NCI-H146 treated with DMSO at 0.1 percent for 48 hours (cell line): ENCODE data around the gene COL18A1.
"Not testable (repeated sequence)": the region's sequence is repeated elsewhere in the genome, so short reads cannot be mapped to it uniquely, and the experiment has no call there.

Experiments
- DNase-seq: peaks from one replicate; lab custom pipeline; 2025; ENCODE audit not compliant: unreplicated experiment; lab: John Stamatoyannopoulos, UW

The COL18A1 gene

DNA sequence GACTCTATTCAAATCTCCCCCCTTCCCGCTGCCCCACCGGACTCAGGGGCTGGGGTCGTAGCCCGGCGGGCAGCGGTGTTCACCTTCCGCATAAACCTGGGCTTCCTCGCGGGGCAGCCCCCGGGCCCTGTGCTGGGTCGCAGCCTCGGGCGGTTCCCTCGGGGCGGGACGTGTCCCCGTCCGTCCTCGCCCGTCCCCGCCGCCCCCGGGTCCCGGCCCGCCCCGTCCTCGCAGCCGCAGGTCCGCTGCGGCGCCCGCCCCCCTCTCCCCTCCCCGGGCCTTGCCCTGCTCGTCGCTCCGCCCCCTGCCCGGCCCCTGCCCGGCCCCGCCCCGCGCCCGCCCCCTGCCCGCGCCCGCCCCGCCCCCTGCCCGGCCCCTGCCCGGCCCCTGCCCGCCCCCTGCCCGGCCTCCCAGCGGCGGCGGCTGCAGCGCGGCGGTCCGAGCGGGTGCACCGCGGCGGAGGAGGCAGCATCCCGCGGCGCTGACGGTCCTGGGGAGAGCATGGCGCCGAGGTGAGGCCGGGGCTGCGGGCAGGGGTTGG, at the start of gene COL18A1:
TSS of gene COL18A1 (plus strand) at position 436 of the 541 bp plus-strand sequence. CDS start at position 502, 66 bp downstream.
- DNase-seq: no peak

DNA sequence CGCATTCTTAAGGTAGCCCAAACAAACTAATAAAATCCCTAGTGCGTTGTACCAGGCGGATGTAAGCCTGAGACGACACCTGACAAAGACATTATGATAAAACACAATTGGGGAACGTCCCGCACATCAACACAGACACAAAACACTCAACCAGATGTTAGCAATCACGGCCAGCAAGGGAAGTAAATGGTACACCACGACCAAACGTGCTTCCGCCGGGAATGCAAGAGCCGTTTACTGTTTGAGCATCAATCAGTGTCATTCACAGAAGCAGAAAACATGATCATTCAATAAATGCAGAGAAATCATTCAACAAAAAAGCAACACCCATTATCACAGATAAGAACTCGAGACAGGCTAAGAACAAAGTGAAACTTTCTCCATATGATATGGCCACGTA, 49.4 kb upstream of the COL18A1 start:
- no peak for DNase-seq

DNA sequence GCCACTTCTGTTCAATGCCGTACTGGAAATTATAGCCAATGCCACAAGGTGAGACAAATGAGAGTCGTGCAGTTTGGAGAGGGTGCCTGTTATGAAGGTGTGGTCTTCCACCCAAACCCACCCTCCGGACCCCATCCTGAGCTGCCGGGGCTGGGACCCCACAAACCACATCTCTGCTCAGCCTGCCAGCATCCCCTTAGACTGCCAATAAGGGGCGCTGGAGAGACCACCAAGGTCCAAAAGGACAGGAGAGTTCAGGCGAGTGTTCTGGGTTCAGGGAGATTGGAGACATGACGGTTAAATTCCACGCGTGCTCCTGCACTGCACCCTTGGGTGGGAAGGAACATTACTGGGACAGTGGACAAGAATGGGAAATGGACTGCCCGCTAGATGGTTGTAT, 48.7 kb upstream of the COL18A1 start:
- DNase-seq: no peak

DNA sequence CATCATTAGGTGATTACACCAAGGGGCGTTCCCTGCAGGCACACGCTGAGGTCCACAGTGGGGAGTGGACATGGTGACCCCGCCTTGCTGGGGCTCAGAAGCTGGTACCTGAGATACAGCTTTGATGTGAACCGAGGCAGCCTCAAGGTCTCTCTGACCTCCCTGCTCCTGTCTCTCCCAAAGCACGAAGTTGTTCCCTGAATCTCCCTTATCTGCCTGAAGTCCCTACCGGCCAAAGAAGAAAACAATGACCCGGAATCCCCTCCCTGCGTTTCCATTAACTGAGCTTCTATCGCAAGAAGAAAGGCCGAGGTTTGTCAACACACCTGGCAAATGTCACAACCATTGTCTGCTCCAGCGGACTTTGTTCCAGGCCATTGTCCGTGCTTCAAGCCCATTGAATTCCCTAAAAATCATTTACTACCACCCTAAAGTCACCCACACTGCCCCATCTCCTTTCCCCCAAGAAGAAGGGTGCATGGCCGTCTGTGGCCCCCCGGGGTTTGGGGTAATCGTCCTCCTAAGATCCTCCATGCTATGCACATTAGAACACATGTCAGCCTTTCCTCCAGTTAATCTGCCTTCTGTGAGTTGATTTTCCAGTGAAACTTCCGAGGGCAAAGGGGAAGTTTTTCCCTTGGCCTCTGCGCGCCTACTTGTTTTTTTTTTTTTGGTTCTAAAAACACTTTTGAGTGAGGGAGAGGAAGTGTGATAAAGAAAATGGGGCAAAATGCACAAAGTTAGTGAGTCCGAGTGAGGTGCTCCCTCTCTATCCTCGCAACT, 48.1 kb upstream of the COL18A1 start:
- DNase-seq: no peak

DNA sequence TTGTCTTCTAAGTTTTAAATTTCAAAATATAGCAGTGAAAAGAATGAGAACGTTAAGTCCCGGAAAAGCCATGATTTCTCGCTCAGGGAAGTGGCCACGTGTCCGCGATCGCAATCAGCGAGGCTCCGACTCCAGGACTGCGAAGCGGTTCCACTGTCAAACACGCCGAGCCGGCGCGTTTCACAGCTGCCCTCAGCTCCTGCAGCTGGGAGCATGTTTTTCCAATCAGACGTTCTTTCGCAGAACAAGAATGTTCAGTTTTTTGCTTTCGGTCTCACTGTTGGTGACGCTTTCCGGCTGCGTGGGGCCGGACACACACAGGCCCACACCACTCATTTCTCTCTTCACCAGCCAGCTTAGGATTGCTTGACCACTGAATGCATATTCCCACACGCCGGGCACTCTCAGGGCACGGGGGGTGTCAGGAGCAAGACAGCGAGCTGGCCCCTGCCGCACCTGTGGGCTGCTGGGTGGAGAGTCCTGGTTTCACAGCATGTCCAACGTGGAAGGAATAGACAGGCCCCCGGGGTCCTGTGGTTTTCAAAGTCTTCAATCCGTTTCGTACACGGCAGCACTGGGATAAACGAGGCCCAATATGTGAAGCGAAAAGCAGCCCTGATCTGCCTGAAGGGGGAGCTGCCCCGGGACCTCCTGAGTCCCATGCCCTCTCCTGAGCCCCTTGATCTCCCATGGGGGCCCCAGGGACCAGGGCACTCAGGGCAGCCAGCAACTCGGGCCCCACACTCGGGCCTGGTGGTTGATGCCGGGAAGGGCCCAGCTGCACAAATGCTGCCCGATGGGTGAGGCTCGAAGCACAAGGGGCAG, 47.3 kb upstream of the COL18A1 start:
- DNase-seq: no peak

DNA sequence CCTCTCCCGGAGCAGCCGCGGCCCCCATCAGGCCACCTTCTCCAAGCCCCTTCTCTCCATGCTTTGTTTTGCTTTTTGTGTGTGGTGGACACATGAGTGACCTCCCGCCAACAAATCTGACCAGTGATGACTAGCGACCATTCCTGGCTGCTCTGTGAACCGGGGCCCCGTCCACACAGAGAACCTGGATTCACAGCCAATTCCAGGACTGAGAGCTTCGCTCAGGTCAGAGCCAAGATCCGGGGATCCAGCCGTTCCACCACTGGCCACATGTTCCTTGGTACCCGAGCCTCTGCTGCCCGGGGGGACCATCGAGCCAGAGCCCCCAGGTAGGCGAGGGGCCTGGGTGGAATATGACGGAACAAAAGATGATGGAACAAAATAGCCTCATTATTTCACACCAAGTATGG, 46.7 kb upstream of the COL18A1 start:
- DNase-seq: no peak

DNA sequence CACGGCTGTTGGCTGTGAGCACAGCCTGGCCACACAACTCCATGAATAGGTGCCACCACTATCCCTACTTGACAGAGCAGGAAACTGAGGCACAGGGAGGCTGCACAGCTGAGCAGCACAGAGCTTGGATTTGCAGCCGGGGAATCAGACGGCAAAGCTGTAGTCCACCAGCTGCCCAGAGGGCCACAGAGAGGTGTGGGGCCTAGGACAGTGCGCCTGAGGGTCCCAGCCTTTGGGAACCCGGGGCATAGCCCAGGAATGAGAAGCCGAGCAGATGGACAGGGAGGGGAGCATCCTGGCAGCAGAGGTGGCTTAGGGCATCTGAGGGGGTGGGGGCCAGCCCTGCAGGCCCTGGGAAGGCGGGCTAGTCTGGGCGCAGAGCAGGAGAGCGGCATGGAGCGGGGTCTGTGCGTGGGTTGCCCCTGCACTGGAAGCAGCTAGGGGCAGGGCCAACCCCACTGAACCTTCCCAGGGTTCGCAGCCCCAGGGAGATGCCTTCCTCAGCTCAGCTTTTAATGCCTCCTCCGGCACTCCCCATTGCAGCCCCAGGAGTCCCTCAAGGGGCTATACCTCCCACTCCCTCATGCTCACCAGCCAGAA, 46.2 kb upstream of the COL18A1 start:
- no peak for DNase-seq

DNA sequence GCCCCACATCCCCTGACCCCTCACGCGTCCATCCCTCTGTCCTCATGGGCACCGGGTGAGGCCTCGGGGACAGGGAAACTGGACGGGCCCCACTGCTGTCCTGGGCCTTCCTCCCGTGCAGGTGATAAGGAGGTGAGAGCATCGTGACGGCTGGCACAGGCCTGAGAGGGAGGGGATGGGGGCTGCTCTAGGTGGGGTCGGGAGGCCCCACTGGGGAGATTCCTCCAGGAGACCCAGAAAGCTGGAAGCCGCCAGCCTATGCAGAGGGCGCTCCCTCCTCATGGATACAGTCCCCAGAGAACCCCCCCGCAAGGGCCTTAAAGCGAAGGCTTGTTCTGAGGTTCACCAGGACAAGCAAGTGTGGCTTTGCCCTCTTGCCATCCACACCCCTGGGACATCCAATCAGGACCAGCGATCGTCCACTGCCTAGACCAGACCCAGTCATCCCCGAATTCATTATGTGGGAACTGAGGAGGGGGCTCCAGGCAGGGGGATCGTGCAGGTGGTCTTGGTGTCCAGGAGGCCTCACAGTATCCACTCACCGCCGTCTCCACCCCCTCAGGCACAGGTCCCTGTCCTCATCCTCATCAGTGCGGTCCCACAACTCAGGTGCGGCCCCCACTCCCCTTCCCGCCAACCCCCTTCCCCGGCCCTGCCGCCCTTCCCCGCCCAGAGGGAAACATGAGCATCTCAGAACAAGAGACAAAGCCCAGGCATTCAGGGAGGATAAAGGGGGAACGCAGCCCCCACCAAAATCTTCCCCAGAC, 45.3 kb upstream of the COL18A1 start:
- DNase-seq: no peak

DNA sequence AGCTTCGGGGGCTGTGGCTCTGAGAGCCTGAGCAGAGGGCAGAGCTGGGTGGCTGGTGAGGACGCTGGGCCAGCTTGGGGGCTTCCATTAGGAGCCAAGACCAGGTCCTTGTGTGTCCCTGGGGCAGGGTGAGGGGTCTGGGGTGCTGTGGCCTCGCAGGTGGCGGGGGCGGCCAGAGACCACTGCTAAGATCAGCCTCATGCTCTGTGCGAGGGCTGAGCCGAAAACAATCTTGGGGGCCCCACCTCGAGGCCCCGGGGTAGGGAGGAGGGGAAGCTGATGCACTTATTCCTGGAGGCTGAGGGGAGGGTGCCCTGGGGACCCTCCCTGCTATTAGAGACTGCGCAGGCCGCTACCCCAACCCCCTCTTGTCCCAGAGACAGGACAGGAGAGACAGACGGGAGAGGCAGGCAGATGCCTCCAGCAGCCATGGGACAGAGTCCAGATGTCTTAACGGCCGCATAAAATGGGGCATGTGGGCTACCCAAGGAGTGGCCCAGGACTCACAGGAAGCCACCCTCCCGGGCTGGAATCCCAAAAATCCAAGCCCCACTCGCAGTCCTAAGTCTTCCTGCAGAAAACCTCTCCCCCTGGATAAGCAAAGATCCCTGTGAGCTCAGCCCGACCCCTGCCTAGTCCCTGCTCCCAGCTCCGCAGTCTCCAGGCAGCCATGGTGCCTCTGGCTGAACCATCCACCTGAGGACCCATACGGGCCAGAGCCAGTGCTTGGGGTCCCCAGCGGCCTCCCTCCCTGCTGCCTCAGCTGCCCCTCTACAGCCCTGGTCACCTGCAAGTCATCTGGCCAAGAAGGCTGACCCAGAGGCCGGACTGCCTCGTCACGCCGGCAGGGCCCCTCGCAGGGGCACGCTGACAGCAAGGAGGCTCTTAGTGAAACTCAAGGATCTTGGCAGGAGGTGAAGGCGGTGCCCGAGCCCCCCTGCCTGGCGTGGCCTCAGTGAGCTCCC, 43.6 kb upstream of the COL18A1 start:
- DNase-seq: no peak

DNA sequence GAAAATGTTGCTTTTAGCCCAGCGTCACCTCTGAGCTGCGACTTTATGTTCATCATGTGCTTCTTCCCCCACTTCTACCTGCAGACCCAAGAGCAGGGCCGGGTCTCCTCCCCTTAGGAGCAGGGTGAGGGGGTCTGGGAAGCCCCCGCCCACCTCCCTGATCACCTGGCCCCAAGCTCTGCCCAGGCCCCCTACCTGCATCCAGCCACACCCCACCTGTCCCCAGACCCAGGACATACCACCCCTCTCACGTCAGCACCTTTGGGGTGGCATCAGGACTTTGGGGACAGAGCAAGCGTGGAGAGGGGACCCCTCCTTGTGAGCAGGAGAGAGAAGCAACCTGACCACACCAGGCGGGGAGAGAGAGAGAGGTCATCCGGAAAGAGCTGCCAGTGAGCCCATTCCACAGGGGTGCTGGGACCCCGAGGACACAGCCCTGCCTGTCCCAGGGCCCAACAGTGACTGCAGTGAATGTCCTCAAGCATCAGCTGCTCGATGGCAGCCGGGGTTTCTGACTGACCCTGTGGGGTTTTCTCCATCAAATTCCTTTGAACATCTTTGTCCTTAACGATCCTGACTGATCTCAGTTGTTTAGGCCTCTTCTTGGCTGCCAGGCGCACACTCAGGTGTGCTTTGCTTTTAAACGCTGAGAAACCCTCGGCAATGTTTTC, 42.8 kb upstream of the COL18A1 start:
- no peak for DNase-seq

DNA sequence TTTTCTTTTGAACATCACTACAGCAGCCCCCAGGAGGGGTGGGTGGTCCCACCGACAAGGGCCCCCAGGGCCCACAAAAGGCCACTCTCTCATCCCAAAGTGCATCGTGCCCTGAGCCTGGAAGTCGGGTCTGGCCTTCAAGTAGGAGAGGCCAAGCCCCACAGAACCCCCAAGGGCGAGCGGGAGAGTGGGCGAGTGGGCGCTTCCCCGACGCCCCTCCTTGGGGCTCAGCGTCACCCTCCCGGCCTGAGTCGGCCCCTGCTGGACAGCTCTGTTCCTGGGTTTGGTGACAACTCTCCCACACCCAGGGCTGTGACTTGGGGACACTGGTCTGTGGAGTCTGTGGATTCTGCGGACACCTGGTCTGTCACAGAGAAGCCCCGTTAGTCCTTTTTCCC, 42.2 kb upstream of the COL18A1 start:
- DNase-seq: no peak

DNA sequence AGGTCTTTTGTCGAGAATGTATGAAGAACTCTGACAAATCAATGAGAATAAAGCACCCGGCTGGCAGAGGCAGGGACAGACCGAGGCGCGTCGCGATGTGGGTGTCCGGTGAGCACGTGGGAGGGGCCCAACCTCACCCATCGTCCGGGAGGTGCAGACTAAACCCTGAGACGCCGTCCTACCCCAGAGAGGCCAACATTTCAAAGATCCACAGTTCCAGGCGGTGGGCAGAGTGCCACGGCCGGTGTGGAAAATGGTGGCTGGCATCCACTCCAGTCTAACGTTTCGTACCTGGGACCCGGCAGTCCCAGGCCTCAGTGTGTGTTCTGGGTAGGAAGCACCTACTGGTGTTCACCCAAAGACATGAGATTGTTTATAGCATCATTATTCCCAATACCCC, 41.7 kb upstream of the COL18A1 start:
- DNase-seq: not testable (repeated sequence)

DNA sequence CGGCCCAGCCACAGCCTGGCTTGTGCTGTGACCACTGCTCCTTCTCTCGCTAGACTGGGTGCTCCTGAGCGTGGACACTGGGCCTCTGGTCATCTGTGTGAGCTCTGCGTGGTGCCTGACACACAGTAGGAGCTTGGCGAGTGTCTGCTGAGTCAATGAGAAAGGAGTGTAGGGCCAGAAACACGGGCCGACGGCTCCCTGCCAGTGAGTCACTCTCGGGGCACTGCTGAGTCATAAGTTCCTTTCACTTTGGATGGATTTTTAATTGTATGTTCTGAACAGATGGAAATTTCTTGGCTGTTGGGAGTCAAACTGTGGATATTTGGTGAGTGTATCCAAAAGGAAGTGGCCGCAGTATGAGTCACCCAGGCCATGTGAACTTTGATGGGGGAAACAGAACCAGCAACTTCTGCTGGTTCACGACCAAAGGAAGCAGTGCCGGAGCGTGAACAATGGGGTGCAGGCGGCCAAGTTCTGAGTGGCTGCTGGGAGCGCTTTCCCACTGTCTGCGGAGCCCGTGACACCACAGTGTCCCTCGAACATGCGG, 41.0 kb upstream of the COL18A1 start:
- no peak for DNase-seq

DNA sequence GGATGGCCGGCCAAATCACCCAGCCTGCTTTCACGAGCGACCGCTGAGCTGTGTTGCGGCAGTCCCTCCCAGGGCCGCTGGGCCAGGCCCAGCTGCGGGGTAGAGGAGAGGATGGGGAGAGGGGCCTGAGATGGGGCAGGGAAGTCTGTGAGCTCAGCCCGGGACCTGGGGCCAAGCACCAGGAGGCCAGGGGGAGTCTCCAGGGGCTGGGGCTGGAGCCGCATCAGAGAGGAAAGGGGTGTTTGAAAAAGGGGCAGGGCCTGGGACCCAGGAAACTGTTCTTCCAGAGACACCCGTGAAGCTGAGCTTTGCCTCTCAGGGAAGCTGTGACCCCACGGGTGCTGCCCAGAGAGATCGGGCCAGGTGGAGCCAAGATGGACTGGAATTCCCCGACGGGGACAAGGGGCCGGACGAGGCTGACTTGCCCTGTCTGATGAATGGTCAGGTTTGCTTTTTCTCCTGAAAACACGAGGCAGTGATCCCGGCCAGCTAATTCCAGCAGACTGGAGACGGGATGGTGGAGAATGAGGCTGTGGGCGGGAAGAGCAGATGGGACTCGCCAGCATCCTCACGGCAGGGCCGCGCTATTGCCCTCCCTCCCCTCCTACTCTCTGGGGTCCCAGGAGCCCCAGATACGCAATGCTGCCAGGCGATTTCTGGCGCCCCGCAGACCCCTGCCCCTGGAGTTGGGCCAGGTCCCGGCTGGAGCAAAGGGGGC, 40.3 kb upstream of the COL18A1 start:
- DNase-seq: no peak

DNA sequence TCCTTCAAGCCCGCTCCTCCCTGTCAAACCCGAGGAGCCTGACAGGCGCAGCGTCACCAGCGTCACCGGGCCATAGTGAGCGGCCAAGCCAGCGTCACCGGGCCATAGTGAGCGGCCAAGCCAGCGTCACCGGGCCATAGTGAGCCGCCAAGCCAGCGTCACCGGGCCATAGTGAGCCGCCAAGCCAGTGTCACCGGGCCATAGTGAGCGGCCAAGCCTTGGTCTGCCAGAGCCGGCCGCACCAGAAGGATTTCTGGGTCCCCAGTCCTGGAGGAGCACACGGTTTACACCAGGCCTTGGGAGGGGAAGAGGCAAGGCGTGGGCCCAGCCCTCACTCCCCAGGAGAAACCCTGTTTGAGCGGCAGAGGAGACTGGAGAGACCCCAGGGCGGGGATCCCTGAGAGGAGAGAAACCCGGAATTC, 39.8 kb upstream of the COL18A1 start:
- DNase-seq: no peak

DNA sequence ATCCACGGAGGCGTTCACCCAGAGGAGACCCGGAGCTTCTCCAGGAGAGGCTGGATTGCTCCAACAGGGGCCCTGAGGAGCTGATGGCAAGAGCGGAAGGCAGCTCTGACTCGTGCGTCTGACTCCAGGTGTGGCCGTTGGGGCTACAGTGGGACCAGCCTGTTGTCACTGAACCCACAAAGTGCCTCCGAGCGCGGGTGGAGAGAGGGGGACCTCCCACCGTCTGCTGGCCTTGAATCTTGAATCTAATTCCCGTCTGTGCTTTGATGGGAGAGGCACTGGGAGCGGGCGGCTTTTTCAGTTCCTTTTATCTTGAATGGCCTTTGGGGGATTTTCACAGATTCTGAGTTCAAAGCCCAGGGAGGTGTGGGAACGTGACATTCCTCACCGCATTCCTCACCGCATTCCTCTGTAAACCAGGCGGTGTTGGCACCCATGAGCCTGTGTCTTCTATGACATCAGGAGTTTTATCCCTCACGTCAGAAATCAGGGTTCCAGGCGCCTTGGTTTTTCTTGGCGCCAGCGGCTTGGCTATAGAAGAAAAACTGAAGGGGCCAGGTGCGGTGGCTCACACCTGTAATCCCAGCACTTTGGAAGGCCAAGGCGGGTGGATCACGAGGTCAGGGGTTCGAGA, 39.2 kb upstream of the COL18A1 start:
- no peak for DNase-seq

DNA sequence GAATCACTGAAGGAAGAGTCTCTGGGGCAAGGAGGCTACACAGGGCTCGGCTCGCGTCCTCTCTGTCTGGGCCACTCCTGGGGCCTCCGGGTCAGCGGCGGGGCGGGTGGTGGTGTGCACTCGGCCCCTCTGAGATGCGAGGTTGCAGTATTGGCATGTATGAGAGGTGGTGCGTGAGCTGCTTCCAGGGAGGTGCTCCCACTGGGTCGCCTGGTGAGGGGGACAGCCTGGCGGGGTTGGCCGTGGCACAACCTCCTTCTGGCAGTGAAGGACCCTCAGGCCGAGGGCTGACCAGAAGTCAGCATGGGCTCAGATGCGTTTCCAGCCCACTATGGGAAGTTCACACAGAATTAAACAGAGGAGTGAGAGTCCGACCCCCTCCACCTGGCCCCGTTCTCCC, 38.5 kb upstream of the COL18A1 start:
- no peak for DNase-seq

DNA sequence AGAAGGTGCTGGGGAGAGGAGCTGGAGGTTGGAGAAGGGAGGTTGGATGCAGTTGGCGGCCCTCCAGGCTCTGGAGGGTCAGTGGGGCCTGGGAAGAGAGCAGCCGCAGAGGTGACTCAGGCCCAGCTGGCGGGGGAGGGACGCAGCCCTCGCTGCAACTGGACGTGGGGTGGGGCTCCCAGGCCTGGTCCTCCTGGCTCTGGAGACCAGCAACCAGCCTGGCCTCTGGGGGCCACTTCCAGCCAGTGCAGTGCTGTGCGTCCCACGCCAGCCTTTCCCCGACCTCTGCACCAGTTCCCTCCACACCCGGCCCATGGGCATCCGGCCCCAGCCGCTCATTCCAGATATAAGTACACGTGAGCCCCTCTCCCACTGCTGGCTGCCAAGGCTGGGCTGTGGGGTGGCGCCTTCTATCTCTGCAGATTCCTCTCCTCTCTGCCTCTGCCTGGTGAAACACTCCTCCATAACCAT, 38.0 kb upstream of the COL18A1 start:
- no peak for DNase-seq
